ENCODE measurements around the gene IQUB. TPM values are rescaled to one million over a fixed set of nuclear protein-coding genes. Genes with fewer than 3 reads are reported as not detected.

Gene IQUB
- total and polyA plus RNA-seq, 10 donors: 0.05 to 1.0 (median 0.35) TPM

GRCh38 chr7:123580406-123581161 lies 46.2 kb upstream of the IQUB start:
- intact Hi-C loops (cut with DNase I; ENCODE audit: low total_unique reads): no loop called here
- H3K36me3 ChIP-seq: no peaks in the 10 kb centered on the region
- no peaks in the 10 kb centered on the region for H3K4me1 ChIP-seq
- H3K27me3 ChIP-seq (replicated peaks in 1 of 7): peaks cover 0 to 13% (median 0%) of the 10 kb centered on the region in 7 donors
- TF ChIP-seq POLR2AphosphoS5 (IDR thresholded peaks at IDR 0.05) (no peak), CTCF (IDR thresholded peaks at IDR 0.05 in 8 of 11, conservative IDR thresholded peaks at IDR 0.05 in 3 of 11) (peak in 6 of 11 experiments; percentile 11 to 41 (median 22)), POLR2A (IDR thresholded peaks at IDR 0.05) (no peak)
- no peak overlapping the region for H3K4me3 ChIP-seq
- WGBS, 5 donors: 38 to 46% (median 42%) methylated on average over 8 of the region's 8 CpGs
- no peak for DNase-seq
- no peaks in the 10 kb centered on the region for H3K9me3 ChIP-seq
- no peak overlapping the region for H3K27ac ChIP-seq

- no peak for DNase-seq
- TF ChIP-seq CTCF (IDR thresholded peaks at IDR 0.05 in 8 of 11, conservative IDR thresholded peaks at IDR 0.05 in 3 of 11) (no peak), POLR2A (IDR thresholded peaks at IDR 0.05) (no peak), POLR2AphosphoS5 (IDR thresholded peaks at IDR 0.05) (no peak)
- H3K27me3 ChIP-seq (replicated peaks in 1 of 7): peaks cover 0 to 13% (median 0%) of the 10 kb centered on the region in 7 donors
- no peaks in the 10 kb centered on the region for H3K9me3 ChIP-seq
- no peaks in the 10 kb centered on the region for H3K36me3 ChIP-seq
- H3K27ac ChIP-seq: no peak overlapping the region
- no peak overlapping the region for H3K4me3 ChIP-seq
- intact Hi-C loops (cut with DNase I; ENCODE audit: low total_unique reads): no loop called here
- no peaks in the 10 kb centered on the region for H3K4me1 ChIP-seq
Observed at GRCh38 chr7:123579416-123579815, 45.0 kb upstream of the IQUB start.

- no peaks in the 10 kb centered on the region for H3K27me3 ChIP-seq (replicated peaks in 1 of 7)
- peaks cover 0 to 7% (median 0%) of the 10 kb centered on the region in 6 donors for H3K4me1 ChIP-seq
- no peak for DNase-seq
- 73 to 88% (median 78%) methylated on average over 2 of the region's 2 CpGs for WGBS, 5 donors
- H3K36me3 ChIP-seq: no peaks in the 10 kb centered on the region
- no peaks in the 10 kb centered on the region for H3K9me3 ChIP-seq
- intact Hi-C loops (cut with DNase I; ENCODE audit: low total_unique reads): no loop called here
- H3K27ac ChIP-seq: no peak overlapping the region
- H3K4me3 ChIP-seq: no peak overlapping the region
- TF ChIP-seq POLR2A (IDR thresholded peaks at IDR 0.05) (no peak), CTCF (IDR thresholded peaks at IDR 0.05 in 8 of 11, conservative IDR thresholded peaks at IDR 0.05 in 3 of 11) (no peak), POLR2AphosphoS5 (IDR thresholded peaks at IDR 0.05) (no peak)
Observed at GRCh38 chr7:123573896-123574467, 39.6 kb upstream of the IQUB start.

GRCh38 chr7:123573341-123573740 lies 38.9 kb upstream of the IQUB start:
- WGBS, 5 donors: 82 to 90% (median 88%) methylated on average over 3 of the region's 3 CpGs
- no peaks in the 10 kb centered on the region for H3K36me3 ChIP-seq
- no peaks in the 10 kb centered on the region for H3K9me3 ChIP-seq
- intact Hi-C loops (cut with DNase I; ENCODE audit: low total_unique reads): no loop called here
- TF ChIP-seq POLR2A (IDR thresholded peaks at IDR 0.05): no peak
- TF ChIP-seq POLR2AphosphoS5 (IDR thresholded peaks at IDR 0.05): no peak
- TF ChIP-seq CTCF (IDR thresholded peaks at IDR 0.05 in 8 of 11, conservative IDR thresholded peaks at IDR 0.05 in 3 of 11): no peak
- H3K27ac ChIP-seq: no peak overlapping the region
- H3K4me3 ChIP-seq: no peak overlapping the region
- DNase-seq: no peak
- peaks cover 0 to 7% (median 0%) of the 10 kb centered on the region in 6 donors for H3K4me1 ChIP-seq
- H3K27me3 ChIP-seq (replicated peaks in 1 of 7): no peaks in the 10 kb centered on the region

Measured in spleen (tissue), 11 donors.